ENCODE data around the gene RASA3. TPM values are rescaled to one million over a fixed set of nuclear protein-coding genes. Genes with fewer than 3 reads are reported as not detected.

Gene RASA3
- total RNA-seq, 1 donor = 78.9 TPM

- H3K9me3 ChIP-seq (ENCODE audit: low read depth, low read length) = no peaks in the 10 kb centered on the region
- H3K4me3 ChIP-seq (ENCODE audit: low read length) = no peak overlapping the region
- no peaks in the 10 kb centered on the region for H3K27me3 ChIP-seq (ENCODE audit: insufficient read depth, low read length)
- H3K4me1 ChIP-seq (ENCODE audit: insufficient read depth, low read length) = peaks cover 4% of the 10 kb centered on the region
Measured at GRCh38 chr13:113945857-113946408, 186.5 kb downstream of the RASA3 start.

GRCh38 chr13:113943821-113944565 is 188.4 kb downstream of the RASA3 start:
- H3K4me3 ChIP-seq (ENCODE audit: low read length) = no peak overlapping the region

GRCh38 chr13:113942591-113943103 is 189.8 kb downstream of the RASA3 start:
- Histone ChIP-seq H3K4me1 (ENCODE audit: insufficient read depth, low read length) (no peaks in the 10 kb centered on the region), H3K4me3 (ENCODE audit: low read length) (no peak overlapping the region), H3K27me3 (ENCODE audit: insufficient read depth, low read length) (no peaks in the 10 kb centered on the region), H3K9me3 (ENCODE audit: low read depth, low read length) (no peaks in the 10 kb centered on the region)

More at GRCh38 chr13:113943821-113944565, 188.4 kb downstream of the RASA3 start:
- no peaks in the 10 kb centered on the region for H3K9me3 ChIP-seq (ENCODE audit: low read depth, low read length)
- peaks cover 4% of the 10 kb centered on the region for H3K4me1 ChIP-seq (ENCODE audit: insufficient read depth, low read length)
- no peaks in the 10 kb centered on the region for H3K27me3 ChIP-seq (ENCODE audit: insufficient read depth, low read length)

DNA sequence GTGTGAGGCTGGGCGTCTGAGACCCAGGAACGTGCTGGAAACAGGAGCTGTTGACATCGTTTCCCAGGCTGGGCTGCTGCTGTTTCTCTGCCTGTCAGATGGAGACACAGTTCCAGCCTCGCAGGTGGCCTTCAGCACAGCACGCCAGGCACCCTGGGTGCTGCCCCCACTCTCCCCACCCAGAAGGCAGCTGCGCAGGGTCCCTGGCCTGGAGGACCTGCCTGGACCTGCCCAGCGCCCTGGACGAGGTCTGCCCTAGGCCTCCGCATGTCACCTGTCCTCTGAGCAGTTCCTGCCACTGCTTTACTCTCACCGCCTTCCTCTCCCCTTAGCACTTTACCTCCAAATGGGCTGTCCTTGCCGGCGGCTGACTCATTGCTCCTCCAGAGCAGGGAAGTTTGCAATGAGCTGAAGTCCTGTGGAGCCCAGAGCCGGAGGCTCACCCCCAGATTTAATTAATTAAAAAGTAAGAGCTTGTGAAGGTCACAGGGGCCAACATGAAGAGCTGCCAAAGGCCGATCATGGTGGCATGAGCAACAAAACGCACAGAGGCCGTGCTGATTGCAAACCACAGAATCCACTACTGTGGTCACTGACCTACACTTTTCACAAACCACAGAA is 190.7 kb downstream of the RASA3 start:
- H3K9me3 ChIP-seq (ENCODE audit: low read depth, low read length) = no peaks in the 10 kb centered on the region

DNA sequence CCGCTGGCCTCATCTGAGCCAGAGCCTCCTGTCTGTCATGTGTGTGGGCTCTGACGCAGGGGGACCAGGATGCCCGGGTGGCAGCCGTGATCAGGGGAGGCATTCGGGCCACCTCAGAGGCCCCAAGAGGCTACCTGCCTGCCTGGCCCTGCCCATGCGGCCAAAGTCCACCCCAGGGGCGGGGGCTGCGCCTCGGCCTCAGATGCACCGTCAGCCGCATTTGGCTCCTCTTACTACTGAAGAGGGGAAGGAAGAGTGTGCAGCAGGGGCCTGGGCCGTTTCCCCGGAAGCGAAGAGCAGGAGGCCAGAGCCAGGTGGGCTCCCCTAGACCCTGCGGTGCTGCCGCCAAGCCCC is 192.5 kb downstream of the RASA3 start:
- no peaks in the 10 kb centered on the region for H3K9me3 ChIP-seq (ENCODE audit: low read depth, low read length)
- H3K4me3 ChIP-seq (ENCODE audit: low read length) = no peak overlapping the region
- H3K4me1 ChIP-seq (ENCODE audit: insufficient read depth, low read length) = no peaks in the 10 kb centered on the region
- no peaks in the 10 kb centered on the region for H3K27me3 ChIP-seq (ENCODE audit: insufficient read depth, low read length)

More for the DNA sequence above, 190.7 kb downstream of the RASA3 start:
- Histone ChIP-seq H3K4me1 (ENCODE audit: insufficient read depth, low read length) (no peaks in the 10 kb centered on the region), H3K4me3 (ENCODE audit: low read length) (no peak overlapping the region), H3K27me3 (ENCODE audit: insufficient read depth, low read length) (no peaks in the 10 kb centered on the region)

DNA sequence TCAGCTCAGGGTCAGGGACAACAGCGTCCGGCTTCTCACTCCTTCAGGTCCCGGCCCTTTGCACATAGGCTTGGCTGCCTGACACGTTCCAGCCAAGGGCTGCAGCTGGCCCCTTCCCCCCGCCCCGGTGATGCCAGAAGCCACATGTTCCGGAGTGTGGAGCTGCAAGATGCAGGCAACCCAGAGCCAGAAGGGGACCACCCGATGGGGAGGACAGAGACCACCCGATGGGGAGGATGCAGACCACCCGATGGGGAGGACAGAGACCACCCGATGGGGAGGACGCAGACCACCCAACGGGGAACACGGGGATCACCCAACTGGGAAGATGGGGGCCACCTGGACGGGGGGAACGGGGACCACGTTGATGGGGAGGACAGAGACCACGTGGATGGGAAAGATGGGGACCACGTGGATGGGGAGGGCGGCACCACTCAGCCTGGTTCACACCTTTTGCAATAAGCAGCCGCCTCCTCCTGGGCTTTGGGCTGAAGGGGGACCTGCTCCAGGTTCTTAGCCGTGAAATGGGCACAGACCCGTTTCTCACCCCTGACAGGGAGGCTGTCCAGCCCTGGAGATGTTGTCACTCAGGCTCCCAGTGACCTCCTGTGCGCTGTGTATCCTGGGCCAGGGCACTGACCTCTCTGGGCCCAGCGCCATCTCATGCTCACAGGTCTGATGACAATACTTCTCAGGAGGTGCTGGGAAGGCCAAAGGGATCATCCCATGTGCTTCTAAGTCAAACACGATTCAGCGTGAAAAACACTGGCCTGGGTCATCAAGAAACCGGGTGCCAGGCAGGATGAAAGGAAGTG is 193.1 kb downstream of the RASA3 start:
- no peak overlapping the region for H3K4me3 ChIP-seq (ENCODE audit: low read length)
- no peaks in the 10 kb centered on the region for H3K9me3 ChIP-seq (ENCODE audit: low read depth, low read length)
- no peaks in the 10 kb centered on the region for H3K27me3 ChIP-seq (ENCODE audit: insufficient read depth, low read length)
- no peaks in the 10 kb centered on the region for H3K4me1 ChIP-seq (ENCODE audit: insufficient read depth, low read length)

- Histone ChIP-seq H3K4me1 (ENCODE audit: insufficient read depth, low read length) (no peaks in the 10 kb centered on the region), H3K9me3 (ENCODE audit: low read depth, low read length) (no peaks in the 10 kb centered on the region), H3K4me3 (ENCODE audit: low read length) (no peak overlapping the region), H3K27me3 (ENCODE audit: insufficient read depth, low read length) (no peaks in the 10 kb centered on the region)
Measured at GRCh38 chr13:113938716-113939115, 193.7 kb downstream of the RASA3 start.

DNA sequence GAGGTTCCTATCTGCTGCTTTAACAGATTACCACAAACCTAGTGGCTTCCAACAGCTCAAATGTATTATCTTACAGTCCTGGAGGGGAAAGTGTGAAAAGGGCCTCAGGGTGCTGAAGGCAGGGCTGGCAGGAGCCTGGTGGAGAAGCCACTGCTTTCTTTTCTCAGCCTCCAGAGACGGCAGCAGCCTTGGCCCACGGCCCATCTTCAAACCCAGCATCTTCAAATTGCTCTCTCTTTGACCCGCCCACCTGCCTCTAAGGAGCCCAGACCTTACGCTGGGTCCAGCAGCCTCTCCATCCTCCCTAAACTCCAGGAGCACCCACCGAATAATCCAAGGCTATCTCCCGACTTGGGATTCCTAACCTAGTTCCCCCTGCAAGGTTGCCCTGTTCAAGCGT is 194.2 kb downstream of the RASA3 start:
- Histone ChIP-seq H3K9me3 (ENCODE audit: low read depth, low read length) (no peaks in the 10 kb centered on the region), H3K4me1 (ENCODE audit: insufficient read depth, low read length) (no peaks in the 10 kb centered on the region), H3K4me3 (ENCODE audit: low read length) (no peak overlapping the region), H3K27me3 (ENCODE audit: insufficient read depth, low read length) (no peaks in the 10 kb centered on the region)

DNA sequence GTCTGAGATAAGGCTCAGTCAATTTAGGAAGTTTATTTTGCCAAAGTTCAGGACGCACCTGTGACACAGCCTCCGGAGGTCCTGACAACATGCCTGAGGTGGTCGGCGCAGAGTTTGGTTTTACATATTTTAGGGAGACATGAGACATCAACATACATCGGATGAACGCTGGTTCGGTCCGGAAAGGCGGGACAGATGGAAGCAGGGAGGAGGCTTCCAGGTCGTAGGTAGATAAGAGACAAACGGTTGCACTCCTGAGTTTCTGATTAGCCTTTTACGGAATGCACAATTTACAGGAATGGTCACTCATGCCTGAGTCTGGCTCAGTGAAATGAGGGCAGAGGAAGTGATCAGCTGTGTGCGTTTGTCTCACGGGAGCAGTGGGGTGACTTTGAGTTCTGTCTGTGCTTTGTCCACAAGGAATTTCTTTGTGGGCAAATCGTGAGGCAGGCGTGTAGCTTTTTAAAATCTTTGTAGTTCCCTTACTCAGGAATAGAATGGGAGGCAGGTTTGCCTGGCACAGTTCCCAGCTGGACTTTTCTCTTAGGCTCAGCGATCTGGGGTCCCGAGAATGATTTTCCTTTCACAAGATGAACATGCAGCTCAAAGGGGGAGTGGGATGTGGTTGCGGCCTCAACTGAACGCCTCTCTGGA is 194.8 kb downstream of the RASA3 start:
- H3K4me3 ChIP-seq (ENCODE audit: low read length) = no peak overlapping the region
- H3K27me3 ChIP-seq (ENCODE audit: insufficient read depth, low read length) = no peaks in the 10 kb centered on the region
- no peaks in the 10 kb centered on the region for H3K9me3 ChIP-seq (ENCODE audit: low read depth, low read length)
- no peaks in the 10 kb centered on the region for H3K4me1 ChIP-seq (ENCODE audit: insufficient read depth, low read length)

GRCh38 chr13:113937073-113937472 is 195.3 kb downstream of the RASA3 start:
- H3K4me3 ChIP-seq (ENCODE audit: low read length) = no peak overlapping the region
- H3K27me3 ChIP-seq (ENCODE audit: insufficient read depth, low read length) = no peaks in the 10 kb centered on the region
- no peaks in the 10 kb centered on the region for H3K4me1 ChIP-seq (ENCODE audit: insufficient read depth, low read length)
- H3K9me3 ChIP-seq (ENCODE audit: low read depth, low read length) = no peaks in the 10 kb centered on the region

DNA sequence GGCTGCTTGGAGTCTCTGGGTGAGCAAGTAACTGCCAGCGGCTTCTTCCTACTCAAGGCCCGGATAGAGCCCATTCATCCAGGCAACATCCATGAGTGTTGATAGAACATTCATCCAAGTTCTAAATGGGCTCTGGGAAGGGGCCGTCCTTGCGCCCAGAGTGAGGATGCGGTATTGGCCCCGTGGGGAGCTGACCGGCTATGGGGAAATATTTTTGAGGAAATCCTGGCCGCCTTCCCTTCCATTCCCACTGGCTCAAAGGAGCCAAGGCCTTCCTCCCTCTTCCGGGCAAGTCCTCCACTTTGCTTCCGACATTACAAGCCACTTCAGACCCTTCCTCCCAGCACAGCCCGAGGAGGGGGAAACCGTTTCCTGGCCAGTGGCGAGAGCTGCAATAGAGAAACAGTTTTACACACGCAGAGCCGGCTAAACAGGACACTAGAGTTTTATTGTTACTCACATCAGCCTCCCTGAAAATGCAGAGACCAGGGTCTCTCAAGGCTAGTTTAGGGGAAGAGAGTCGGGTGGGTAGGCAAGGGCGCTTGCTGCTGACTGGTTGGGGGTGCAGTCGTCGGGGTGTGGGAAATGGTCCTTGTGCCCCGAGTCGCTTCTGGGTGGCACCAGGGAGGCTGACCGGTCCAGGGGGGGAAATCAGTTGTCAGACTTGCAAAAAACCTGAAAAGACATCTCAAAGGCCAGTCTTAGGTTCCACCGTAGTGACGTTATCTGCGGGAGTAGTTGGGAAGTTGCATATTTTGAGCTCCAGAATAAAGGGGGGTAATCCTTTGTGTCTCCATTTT is 196.1 kb downstream of the RASA3 start:
- Histone ChIP-seq H3K27me3 (ENCODE audit: insufficient read depth, low read length) (no peaks in the 10 kb centered on the region), H3K9me3 (ENCODE audit: low read depth, low read length) (no peaks in the 10 kb centered on the region), H3K4me3 (ENCODE audit: low read length) (no peak overlapping the region), H3K4me1 (ENCODE audit: insufficient read depth, low read length) (no peaks in the 10 kb centered on the region)

GRCh38 chr13:113935001-113935844 is 197.2 kb downstream of the RASA3 start:
- H3K27me3 ChIP-seq (ENCODE audit: insufficient read depth, low read length) = no peaks in the 10 kb centered on the region
- no peak overlapping the region for H3K4me3 ChIP-seq (ENCODE audit: low read length)
- no peaks in the 10 kb centered on the region for H3K9me3 ChIP-seq (ENCODE audit: low read depth, low read length)
- H3K4me1 ChIP-seq (ENCODE audit: insufficient read depth, low read length) = no peaks in the 10 kb centered on the region

DNA sequence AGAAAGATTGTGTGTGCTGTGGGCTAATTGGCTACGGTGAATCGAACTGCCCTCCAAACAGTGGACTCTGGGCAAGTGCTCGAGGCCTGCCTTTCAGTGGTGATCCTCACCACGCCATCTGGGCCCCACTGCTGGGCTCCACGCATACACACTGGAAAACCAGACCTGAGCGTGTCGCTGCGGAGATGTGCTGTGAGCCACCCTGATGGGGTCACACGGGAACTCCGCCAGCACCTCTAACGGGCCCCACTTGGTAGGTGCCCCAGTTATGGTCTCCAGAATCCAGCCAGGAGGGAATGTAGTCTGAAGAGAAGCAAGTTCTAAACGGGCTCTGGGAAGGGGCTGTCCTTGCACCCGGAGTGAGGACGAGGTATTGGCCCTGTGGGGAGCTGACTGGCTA is 197.8 kb downstream of the RASA3 start:
- Histone ChIP-seq H3K4me3 (ENCODE audit: low read length) (no peak overlapping the region), H3K9me3 (ENCODE audit: low read depth, low read length) (no peaks in the 10 kb centered on the region), H3K27me3 (ENCODE audit: insufficient read depth, low read length) (no peaks in the 10 kb centered on the region), H3K4me1 (ENCODE audit: insufficient read depth, low read length) (no peaks in the 10 kb centered on the region)

All from mononuclear cell (primary cell).